Suppressor macrophage treated with lipopolysaccharide for 1 hour (primary cell): Measurements from ENCODE around the gene KCNIP1.

ENCODE experiments used
- DNase-seq, 3 donors: peaks; one replicate each; pipeline ENCODE4 v3.0.0-alpha.2; 2020 to 2022

KCNIP1 gene

DNA sequence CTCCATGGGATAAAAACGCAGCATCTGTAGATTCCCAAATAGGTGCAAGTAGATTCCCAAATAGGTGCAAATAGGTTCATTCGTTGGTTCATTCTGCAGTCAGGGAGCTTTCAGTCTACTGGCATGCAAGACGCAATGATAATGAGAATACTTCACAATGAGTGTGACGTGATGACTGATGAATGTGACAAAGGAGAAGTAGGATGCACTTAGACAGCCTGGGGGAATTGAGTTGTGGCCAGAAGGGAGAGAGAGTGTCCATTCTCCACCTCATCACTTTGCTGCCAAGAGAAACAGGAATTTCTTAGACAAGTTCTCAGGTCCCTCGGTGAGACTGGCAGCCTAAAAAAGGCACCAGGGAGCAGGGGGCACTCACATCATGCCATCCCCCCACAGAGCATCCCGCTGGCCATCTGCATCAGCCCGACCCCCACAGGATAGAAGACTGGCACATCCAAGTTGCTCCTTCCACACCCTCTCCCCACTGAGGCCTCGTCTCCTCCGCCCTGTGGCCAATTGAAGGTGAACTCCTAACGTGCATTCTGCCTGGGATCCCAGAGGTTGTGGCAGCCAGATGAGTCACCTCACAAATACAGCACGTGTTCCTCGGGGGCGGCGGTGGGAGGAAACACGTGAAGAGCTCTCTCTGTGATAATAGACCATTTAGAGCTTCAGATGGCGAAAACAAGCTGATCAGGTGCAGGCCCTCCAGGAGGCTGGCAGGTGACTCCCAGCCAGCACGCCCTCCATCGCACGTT, 19.9 kb upstream of the KCNIP1 start:
- peak; percentile 52 to 57 (median 57) for DNase-seq

DNA sequence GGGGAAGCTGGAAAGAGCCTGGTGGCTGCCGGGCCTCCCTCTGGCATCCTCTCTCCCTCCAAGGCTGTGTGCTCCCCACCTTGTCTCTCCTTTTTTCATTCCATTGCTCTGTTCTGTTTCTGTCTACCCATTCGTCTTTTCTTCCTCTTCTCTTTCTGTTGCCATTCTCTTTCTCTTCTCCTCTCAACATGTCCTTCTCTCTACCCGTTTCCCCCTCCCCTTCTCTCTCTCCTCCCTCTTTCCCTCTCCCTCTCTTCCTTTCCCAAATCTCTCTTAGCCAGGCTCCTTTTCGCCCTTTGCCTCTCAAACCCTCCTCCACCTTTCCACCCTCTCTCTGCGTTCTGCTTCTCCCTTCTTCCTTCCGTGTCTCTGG, 19.4 kb upstream of the KCNIP1 start:
- DNase-seq: no peak

DNA sequence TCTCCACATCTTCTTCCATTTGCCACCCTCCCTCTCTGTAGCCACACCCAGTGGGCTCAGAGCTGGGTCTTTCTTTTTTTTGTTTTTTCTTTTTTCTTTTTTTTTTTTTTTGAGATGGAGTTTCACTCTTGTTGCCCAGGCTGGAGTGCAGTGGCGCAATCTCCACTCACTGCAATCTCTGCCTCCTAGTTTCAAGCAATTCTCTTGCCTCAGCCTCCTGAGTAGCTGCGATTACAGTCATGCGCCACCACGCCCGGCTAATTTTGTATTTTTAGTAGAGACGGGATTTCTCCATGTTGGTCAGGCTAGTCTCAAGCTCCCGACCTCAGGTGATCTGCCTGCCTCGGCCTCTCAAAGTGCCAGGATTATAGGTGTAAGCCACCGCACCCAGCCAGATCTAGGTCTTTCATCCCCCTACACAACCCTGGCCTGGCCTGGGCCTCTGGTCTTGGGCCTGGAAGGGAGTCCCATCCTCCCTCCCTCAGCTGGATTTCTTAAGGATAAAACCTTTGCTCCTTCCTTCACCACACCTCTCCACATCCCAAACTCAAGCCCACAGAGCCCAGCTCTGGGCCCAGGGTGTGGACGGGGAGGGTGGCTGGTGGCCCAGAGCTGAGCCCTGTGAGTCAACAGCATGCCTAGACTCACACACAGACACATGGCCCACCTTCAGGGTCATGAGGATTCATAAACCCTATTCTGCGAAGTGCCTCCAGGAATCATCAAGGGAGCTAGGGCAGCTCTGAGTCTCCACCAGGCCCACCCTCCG, 18.8 kb upstream of the KCNIP1 start:
- peak; percentile 46 to 51 (median 47) for DNase-seq

DNA sequence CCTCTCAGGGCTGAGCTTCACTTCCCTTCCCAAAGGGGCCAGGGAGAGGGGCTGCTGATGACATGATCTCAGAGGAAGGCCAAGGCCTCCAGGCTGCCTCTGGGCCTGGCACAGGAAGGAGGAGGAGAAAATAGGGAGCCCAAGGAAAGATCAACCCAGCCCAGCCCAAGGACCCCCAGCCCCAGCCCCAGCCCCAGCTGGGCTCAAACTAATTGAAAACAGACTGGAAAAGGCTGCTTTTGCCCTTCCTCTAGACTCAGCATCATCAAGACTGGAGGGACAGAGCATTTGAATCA, 18.3 kb upstream of the KCNIP1 start:
- no peak for DNase-seq

DNA sequence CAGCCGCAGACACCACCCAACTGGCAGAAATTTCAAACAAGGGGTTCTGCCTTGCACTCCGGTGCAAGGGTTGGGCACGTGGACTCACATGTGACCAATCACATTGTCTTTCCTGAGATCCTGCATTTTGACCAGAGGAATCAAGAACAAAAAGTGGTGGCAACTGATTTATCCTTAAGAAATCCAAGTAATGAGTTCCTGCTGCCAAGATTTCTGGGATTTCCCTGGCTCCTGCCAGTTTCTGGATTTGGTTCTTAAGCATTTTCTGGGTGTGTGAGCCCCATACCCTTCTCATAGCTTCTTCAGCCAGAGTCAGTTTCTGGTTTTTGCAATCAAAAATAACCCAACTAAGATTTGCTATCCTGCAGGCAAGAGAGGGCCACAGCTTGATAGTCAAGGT, 17.4 kb upstream of the KCNIP1 start:
- DNase-seq: no peak

DNA sequence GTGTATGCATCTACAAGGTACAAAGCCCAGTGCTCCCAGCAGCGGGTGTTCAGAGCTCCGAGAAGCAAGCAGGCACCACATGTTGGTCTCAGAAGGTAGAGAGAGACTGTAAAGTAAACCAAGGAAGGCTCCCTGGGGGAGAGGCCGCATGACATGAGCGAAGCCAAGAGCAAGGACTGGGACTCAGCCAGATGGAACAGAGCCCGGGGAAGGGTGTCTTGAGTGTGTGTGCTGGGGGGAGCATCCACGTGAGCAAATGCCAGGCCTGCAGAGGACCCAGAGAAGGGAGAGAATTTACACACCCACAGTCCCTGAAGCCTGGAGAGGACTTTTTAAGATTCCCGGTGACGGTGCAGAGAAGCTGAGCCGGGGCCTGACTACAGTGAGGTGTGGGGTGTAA, 15.2 kb upstream of the KCNIP1 start:
- no peak for DNase-seq

DNA sequence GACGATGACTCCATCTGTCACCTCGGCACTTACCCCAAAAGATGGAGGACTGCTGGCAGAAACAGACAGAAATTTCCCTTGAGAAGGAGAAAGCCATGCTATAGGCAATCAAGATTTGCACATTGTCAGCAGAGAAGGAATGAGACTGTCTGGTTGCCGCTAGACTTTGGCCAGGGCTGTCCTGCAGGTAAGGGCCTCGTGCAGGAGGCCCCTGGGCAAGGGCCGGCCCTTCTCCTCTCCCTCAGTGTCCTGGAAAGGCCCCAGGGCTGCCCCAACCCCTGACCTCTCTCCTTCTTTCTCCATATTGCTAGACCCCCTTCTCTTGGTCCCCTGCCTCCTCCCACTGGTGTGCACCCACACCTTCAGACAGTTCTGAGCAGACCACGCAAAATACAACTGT, 14.6 kb upstream of the KCNIP1 start:
- no peak for DNase-seq

DNA sequence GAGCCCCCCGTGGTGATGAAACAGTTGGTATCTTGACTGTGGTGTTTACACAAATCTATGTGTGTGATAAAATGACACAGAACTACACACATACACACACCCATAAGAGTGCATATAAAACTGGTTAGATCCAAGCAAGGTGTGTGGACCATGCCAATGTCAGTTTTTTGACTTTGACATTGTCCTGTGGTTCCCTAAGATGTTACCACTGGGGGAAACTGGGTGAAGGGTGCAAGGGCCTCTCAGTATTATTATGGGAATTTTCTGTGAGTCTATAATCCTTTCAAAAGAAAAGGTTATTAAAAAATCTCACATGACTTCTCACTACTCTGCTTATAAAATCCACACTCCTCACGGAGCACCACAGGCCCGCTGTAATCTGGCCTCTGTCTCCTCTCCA, 13.4 kb upstream of the KCNIP1 start:
- no peak for DNase-seq

DNA sequence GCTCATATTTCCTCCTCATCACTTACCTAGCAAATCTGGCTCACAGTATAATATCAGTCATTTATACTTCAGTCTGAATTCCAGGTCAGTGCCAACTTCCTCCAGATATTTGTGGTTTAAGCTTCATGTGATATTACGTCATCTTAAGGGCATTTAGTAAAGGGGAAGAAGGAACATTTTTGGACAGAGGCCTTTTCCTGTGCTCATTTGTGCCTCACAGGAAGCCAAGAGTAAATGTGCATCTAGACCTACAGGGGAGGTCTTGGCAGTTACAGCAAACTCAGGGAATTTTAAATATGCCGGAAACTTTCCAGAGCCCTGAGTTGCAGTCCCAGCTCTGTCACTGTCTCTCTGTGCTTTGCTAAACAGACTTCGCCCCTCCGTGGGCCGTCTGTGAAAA, 12.3 kb upstream of the KCNIP1 start:
- peak; percentile 76 to 93 (median 93) for DNase-seq

DNA sequence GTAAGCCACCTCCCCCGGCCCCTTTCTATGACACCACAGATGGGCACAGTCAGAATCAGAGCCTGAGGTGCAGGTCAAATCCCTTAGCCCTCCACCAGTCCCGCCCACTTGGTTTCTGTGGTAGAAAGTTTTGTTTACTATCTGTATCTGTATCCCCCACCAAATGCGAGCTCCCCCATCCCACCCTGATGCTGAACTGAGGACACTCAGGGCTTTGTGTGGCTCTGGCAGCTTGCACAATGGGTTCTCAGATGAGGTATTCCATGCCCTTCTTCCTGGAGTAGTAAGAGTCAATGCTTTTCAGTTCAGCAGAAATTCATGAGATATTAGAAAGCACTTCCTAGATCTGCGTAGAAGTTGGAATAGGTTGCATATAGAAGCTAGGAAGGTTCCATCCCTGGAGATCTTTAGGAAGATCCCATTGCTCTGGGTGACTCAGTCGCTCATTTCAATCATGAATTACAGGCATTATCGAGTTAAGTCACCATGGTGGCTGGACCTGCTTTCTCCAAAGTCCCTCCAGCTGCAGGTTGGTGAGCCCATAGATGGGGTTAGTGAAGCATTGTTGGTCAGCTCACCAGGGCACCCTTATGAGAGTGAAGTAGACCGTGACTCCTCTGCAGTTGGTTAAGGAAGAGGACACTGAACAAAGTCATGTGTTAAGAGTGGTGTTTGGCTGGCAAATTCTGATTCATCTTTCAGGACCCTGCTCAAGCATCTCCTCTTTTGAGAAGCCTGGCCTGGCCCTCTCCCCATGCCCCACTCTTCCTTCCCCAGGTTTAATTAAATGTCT, 10.6 kb upstream of the KCNIP1 start:
- DNase-seq: no peak

DNA sequence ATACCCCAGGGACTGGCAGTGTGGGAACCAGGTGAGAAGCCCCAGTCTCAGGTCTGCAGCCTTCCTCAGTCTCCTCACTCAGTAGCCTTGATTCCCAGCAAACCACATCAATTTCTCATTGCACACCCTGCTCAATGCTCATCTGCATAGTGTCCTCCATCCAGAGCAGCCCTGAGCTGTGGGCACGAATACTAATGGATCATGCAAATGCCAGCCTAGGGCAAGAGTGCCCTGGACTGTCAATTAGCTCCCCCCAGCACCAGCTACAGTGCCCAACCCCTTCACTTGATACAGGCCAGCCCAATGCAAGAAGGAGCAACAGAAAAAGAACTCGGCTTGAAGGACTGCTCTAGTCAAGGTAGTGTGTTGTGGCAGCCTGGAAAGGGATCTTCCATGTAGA, 9.8 kb upstream of the KCNIP1 start:
- no peak for DNase-seq

DNA sequence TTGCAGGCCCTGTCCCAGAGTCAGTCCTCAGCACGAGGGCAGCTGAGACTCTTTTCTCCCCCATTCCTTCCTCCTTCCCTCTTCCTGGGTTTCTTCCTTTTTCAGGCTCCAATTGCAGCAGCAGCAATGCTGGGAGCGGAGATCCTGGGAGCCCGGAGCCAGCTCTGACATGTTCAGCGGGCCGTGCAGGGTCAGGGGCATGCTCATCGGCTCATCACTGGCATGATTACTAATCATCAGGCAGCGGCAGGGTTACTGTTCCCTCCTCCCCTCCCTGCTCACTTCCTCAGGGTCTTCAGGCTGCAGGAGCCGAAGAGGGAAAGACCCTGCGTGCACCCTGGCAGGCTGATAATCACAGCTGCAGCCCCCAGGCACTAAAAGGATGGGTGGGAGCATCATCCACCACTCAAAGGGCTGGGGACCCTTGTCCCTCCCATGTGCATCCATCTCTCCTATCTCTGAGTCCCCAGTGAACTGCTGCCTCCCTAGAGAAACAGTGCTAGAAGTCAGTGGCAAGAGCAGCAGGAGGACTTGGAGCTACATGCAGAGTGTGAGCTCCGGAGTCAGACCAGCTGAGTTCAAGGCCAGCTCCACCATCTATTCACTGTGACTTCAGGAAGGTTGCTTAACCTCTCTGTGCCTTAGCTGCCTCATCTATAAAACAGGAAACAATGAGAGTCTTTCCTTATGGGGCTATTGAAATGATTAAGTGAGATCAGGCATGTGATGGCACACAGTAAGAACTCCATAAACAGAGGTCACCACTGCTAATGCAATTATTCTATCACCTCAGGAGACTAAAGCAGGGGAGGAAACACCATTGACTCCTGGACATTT, 7.8 kb upstream of the KCNIP1 start:
- DNase-seq: peak; percentile 57 to 66 (median 64)

DNA sequence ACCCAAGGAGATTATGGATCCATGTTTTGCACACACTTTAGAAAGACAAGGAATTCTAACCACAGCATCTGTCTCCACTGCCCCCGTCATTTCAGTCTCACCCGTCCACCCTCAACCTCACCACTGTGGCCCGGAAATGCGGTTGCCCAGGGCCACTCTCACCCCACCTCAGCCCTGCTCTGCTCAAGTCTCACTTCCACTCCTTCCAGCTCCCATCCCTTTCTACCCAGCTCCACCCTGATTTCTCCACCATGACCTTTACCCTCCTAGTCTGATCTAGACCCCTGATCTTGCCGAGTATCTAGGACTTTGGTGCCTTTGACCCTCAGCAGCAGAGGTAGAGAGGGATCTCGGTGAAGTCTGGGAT, 7.2 kb upstream of the KCNIP1 start:
- DNase-seq: no peak

DNA sequence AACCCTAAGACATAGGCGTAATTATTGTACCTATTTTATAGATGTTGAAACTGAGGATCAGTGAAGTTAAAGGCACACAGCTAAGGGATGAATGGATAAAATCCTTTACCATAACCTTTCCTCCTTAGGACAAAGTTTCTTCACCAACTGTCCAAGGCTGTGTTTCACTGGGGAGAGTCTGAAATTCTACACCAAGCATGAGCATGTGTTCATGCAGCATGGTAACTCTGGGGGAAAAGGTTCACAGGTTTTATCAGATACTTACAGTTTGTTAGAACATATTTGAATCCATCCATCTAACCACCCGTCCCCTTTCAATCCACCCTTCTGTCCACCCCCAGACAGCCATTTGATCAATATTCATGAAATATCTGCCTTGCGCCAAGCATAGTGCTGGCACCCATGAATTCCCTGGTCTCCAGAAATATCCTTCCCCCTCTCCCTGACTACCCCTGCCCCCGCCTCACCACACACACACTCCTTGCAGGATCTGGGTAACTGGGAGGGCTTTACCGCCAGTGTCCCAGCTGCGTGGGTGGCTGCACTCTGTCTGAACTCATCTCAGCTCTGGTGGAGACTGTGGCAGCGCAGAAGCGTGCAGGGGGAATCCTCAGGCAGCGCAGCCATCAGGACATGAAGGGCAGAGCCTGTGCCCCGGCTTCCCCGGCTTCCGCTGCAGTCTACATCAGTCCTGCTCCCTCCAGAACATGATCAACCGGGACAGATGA, 6.3 kb upstream of the KCNIP1 start:
- DNase-seq: peak in 1 of 3 donors; percentile 51

DNA sequence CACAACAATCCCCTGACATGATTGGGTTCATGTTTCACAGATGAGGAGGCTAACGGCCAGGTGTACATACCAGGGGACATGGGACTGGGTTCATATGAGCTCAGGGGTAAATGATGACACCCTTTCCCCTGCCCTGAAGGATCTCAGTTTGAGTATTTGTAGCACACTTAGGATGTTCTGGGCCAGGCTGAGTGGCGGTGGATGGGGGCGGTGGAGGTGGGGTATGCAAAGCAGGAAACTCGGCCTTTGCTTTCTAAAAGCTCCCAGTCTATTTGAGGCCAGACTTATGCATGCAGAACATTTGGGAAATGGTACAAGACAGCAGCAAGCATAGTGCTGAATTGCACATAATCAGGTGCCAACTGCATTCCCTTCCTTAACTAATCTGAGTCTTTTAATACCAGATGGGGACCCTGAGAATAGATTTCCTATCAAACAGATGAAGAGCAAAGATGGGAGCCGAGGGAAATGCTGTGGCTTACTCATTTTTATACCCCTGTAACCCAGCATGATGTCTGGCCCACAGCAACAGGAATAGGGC, 4.9 kb upstream of the KCNIP1 start:
- DNase-seq: no peak

DNA sequence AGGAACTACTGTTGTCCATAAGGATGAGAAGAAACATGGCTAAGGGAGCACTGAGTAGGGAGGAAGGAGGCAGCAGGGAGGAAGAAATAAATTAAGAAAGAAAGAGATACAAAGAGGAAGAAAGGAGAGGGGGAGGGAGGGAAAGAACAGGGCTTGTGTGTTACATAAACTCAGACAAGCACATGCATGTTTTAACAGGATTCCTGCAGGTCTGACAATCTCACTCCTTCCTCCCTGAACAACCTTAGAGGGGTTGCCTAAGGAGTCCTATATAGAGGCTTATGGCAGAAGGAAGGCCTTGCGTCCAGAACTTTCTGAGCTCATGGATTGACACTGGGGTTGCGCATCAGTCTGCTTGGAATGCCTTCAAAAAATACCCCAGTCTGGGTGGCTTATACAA, 4.2 kb upstream of the KCNIP1 start:
- no peak for DNase-seq

DNA sequence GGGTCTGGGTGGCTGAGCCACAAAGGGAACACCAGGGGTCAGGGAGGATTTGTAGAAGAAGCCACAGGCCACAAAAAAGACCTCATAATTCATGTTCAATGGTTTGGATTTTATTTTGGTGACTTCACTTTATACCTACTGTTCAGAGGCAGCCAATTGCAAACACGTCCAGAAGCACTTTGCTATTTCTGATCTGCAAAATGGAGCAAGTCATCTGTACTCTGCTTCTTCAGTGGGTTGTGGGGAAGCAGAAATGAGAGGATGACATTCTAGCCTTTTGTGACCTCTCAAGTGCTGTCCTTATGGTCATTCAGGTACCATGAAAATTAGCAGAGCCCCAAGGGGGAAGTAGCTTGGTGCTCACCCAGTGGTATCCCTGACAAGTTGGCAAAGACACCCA, 2.5 kb upstream of the KCNIP1 start:
- no peak for DNase-seq

DNA sequence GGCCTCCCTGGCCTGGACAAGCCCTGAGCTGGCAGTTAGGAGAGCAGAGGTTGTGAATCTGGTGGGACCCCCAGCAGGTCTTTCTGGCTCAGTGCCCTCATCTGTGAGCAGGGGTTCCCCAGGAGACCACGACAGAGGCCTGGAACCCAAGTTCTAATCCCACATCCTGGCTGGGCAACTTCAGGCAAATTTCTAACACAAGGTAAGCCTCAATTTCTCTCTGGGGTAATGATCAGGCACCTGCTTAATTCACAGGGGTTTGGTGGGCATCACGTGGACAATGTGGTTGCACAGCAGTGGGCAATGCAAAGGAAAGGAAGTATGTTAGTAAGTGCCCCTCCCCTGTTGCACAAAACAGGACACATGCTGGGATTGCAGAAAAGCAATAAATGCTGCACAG, 1.9 kb upstream of the KCNIP1 start:
- no peak for DNase-seq

DNA sequence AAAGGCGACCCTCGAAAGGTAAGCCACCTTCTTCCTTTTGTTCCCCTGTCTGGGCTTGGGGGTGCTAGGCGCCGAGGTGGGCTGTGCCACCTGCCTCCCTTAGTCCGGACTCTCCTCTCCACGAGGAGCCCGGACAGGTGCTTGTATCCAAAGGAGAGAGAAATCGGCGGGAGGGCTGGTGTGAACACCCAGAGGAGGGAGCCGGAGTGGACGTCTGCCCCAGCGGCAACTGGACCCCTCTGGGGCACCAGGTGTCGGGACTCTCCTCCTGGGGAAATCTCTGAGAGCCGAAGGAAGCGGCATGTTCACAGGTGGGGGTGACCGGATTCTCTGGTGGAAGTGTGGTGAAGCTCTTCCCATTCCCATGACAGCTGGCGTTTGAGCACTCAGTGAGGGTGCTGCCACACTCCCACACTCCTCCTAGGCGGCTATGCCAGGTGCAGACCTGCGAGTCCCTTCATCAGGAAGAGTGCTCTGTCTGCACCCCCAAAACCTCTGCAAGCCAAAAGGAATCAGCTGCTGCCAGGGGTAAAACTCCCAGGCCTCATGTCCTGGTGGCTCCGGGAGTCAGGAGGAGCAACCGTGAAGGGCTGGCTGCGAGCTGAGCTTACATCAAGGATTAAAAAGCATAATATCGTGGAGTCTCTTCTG, 921 bp downstream of the KCNIP1 start:
- no peak for DNase-seq

DNA sequence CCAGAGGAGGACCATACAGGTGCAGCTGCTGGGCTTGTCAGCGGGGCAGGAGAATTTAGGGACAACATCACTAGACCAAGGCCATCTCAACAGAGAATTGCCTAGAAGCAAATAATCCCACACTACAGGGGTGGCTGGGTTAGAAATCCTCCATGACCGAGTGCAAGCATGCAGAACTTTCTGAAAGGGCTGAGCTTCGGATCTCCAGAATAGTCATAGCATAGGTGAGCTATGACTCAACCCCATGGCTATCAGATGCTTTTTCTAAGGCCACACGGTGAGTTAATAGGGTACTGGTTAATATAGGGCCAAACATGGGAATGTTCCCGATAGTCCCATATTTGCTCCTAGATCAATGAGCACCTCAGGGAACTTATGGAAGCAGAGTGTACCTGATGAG, 4.2 kb downstream of the KCNIP1 start:
- no peak for DNase-seq

DNA sequence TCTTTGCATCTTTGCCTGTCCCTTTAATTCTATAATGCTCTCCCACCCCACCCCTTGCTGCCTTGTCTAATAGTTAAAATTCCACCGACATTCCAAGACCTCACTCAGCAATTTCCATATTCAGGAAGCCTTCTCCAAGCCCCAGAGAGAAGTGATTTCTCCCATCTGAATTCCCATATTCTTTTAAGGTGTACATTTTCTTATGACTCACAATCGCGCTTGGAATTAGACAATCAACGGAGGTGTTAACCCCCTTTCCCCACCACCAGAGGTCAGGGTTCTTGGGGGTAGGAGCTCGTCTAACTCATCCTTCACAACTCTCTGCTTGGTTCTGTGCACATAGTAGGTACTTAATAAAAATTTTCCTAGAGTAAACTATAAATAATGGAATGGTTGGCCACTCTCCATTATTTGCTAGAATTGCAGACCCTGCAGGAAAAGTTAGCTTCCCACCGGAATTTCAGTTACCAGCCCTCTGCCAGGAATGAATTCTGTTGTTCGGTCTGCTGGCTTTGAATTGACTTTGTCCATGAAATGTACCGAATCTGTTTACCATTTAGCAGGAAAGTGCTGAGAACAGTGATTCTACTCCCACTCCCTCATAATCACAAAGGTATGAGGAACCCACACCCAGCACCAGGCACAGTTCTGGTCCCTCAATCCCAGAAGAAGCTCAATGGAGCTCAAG, 5.0 kb downstream of the KCNIP1 start:
- no peak for DNase-seq
